IMR-90 (cell line): ENCODE measurements around the gene NEFH.

ENCODE experiments used
- POLR2A ChIP-seq: IDR thresholded peaks from 2 replicates; pipeline ENCODE4 v1.6.1; 2012; ENCODE audit warnings: mild to moderate bottlenecking, low read depth, low read length
- TF ChIP-seq, protein P1 (sequence below): conservative IDR thresholded peaks from 2 replicates; pipeline ENCODE4 v1.5.1; 2012; ENCODE audit warnings: mild to moderate bottlenecking, low read depth, low read length, improper control_type of control experiment

DNA sequence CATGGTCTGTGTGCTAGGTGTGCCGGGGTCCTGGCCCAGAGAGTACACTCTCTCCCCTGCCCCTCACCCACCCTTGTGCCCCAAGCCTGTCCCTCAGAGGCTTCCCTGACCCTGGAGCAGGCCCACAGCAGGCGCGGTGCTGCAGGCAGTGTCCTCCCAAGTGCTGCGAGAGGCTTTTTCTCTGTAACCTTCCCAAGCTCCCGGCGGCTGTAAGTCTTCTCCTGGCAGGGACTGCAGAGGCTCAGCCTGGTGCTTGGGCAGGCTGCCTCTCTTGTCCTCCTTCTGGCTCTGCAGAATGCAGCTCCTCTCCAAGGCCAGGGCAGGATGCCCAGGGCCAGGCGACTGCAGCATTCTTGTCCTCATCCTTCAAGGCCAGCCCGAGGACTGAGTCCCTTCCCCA, 25.7 kb upstream of the NEFH start:
- TF ChIP-seq, protein P1, sequence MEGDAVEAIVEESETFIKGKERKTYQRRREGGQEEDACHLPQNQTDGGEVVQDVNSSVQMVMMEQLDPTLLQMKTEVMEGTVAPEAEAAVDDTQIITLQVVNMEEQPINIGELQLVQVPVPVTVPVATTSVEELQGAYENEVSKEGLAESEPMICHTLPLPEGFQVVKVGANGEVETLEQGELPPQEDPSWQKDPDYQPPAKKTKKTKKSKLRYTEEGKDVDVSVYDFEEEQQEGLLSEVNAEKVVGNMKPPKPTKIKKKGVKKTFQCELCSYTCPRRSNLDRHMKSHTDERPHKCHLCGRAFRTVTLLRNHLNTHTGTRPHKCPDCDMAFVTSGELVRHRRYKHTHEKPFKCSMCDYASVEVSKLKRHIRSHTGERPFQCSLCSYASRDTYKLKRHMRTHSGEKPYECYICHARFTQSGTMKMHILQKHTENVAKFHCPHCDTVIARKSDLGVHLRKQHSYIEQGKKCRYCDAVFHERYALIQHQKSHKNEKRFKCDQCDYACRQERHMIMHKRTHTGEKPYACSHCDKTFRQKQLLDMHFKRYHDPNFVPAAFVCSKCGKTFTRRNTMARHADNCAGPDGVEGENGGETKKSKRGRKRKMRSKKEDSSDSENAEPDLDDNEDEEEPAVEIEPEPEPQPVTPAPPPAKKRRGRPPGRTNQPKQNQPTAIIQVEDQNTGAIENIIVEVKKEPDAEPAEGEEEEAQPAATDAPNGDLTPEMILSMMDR = no peak
- TF ChIP-seq POLR2A = no peak
